NCI-H526 treated with DMSO at 0.1 percent for 48 hours (cell line): Measurements from ENCODE around the gene TSPEAR.

Experiments used
- DNase-seq: peaks from one replicate; lab custom pipeline; 2025; lab: John Stamatoyannopoulos, UW

The TSPEAR gene

GRCh38 chr21:44547656-44548331 is 163.6 kb downstream of the TSPEAR start:
- no peak for DNase-seq

GRCh38 chr21:44544566-44544965 is 166.8 kb downstream of the TSPEAR start:
- DNase-seq: no peak

GRCh38 chr21:44542716-44543115 is 168.7 kb downstream of the TSPEAR start:
- no peak for DNase-seq

- no peak for DNase-seq
Measured at GRCh38 chr21:44540741-44541288, 170.6 kb downstream of the TSPEAR start.

- no peak for DNase-seq
Measured at GRCh38 chr21:44539991-44540666, 171.2 kb downstream of the TSPEAR start, which contains the start of gene KRTAP10-1. KRTAP10-1 (minus strand) TSS chr21:44540195; CDS start chr21:44540150, 45 bp downstream.

- DNase-seq: no peak
Measured at GRCh38 chr21:44539046-44539445, 172.3 kb downstream of the TSPEAR start.

GRCh38 chr21:44537930-44538911 is 173.2 kb downstream of the TSPEAR start:
- DNase-seq: no peak

GRCh38 chr21:44535963-44536362 is 175.4 kb downstream of the TSPEAR start:
- DNase-seq: no peak

- DNase-seq: no peak
Measured at GRCh38 chr21:44534688-44535087, 176.7 kb downstream of the TSPEAR start.

- DNase-seq: no peak
Measured at GRCh38 chr21:44533891-44534627, 177.3 kb downstream of the TSPEAR start.

GRCh38 chr21:44533121-44533890 is 178.1 kb downstream of the TSPEAR start:
- no peak for DNase-seq

GRCh38 chr21:44532712-44533111 is 178.7 kb downstream of the TSPEAR start:
- no peak for DNase-seq

GRCh38 chr21:44531606-44532564 is 179.5 kb downstream of the TSPEAR start:
- DNase-seq: no peak

GRCh38 chr21:44530903-44531605 is 180.3 kb downstream of the TSPEAR start:
- DNase-seq: no peak

GRCh38 chr21:44530221-44530902 is 181.0 kb downstream of the TSPEAR start:
- DNase-seq: no peak

- no peak for DNase-seq
Measured at GRCh38 chr21:44529503-44530125, 181.8 kb downstream of the TSPEAR start.

GRCh38 chr21:44529011-44529421 is 182.4 kb downstream of the TSPEAR start:
- no peak for DNase-seq

- DNase-seq: no peak
Measured at GRCh38 chr21:44528634-44528995, 182.8 kb downstream of the TSPEAR start.
